ENCODE measurements around the gene FBXL16. TPM values are rescaled to one million over a fixed set of nuclear protein-coding genes. Genes with fewer than 3 reads are reported as not detected.

FBXL16 gene
- total and polyA plus RNA-seq, 2 of the 13 experiments (the other 11 are each of a cell fraction or from before 2014, with no cell fraction given), result 0.22 to 2.0 TPM

DNA sequence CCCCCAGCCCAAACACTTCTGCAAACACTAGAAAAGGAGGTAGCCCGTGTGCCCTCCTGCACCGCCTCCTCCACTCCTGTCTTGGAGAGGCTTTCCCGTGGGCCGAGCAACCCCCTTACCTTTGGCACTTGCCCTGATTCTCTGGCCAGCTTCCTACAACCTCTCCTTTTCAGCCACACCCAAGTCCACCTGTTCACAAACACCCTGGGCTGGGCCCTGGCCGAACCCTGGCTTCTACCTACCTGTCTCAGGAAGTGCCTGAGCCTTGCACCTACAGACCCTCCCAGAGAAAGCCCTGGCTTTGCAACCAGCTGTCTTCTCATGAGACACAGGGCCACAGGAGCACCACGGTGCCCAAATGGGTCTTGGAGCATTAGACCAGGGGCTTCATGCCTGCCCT is 13.3 kb upstream of the FBXL16 start:
- DNase-seq (ENCODE audit: low spot score) (no peak), ATAC-seq (no peak), FAIRE-seq (no peak)
- 86% methylated on average over 6 of the region's 6 CpGs for WGBS (ENCODE audit: low lambda C conversion rate)
- Histone ChIP-seq H2AFZ (ENCODE audit: low read length) (no peak overlapping the region), H3K79me2 (ENCODE audit: insufficient read depth, low read length) (peaks cover 3% of the 10 kb centered on the region), H3K9me3 (ENCODE audit: low read length) (no peaks in the 10 kb centered on the region), H3K36me3 (replicated peaks in 1 of 2; ENCODE audit: control insufficient read depth in 1 of 2, insufficient read depth in 2 of 2, low read length in 2 of 2) (no peaks in the 10 kb centered on the region), H3K4me3 (replicated peaks in 1 of 3; ENCODE audit: insufficient read depth in 1 of 3, low read depth in 2 of 3, low read length in 3 of 3) (no peak overlapping the region), H3K27me3 (ENCODE audit: control insufficient read depth in 1 of 2, insufficient read depth in 2 of 2, low read length in 2 of 2) (no peaks in the 10 kb centered on the region), H3K4me2 (ENCODE audit: low read depth, low read length) (no peak overlapping the region), H3K27ac (ENCODE audit: extremely low read length, insufficient read depth, low read length) (no peak overlapping the region), H4K20me1 (ENCODE audit: insufficient read depth, low read length) (peaks cover 5% of the 10 kb centered on the region), H3K4me1 (ENCODE audit: insufficient read depth, low read length) (peaks cover 47% of the 10 kb centered on the region), H3K9ac (ENCODE audit: insufficient read depth, low read depth, low read length) (no peak overlapping the region)
- intact Hi-C loops (cut with micrococcal nuclease; ENCODE audit: unreplicated experiment), result no loop called here
- CTCF ChIA-PET (ENCODE audit: low intra/inter-chr PET ratio, low total read pairs), result no interaction called here
- POLR2A ChIA-PET, result no interaction called here
- TF ChIP-seq ZNF335 (CRISPR knock-in tag; IDR thresholded peaks at IDR 0.05) (no peak), AGO2 (optimal IDR thresholded peaks at IDR 0.05; ENCODE audit: low read depth, low read length) (peak; percentile 4), ZNF563 (CRISPR knock-in tag; IDR thresholded peaks at IDR 0.05) (no peak), SAFB2 (CRISPR knock-in tag; IDR thresholded peaks at IDR 0.05; ENCODE audit: borderline replicate concordance, low read depth) (no peak), ZNF772 (CRISPR knock-in tag; IDR thresholded peaks at IDR 0.05) (no peak), POLR2A (IDR thresholded peaks at IDR 0.05; ENCODE audit: insufficient read depth in 1 of 2, low read depth in 2 of 2, low read length in 2 of 2) (peak in 1 of 2 experiments; percentile 6; a peak in 1 of 4 replicates), BRD4 (CRISPR knock-in tag; IDR thresholded peaks at IDR 0.05) (no peak), SSRP1 (CRISPR knock-in tag; IDR thresholded peaks at IDR 0.05) (no peak), NFE2L2 (IDR thresholded peaks at IDR 0.05; ENCODE audit: low read length) (no peak)
- TF ChIP-seq, protein P1, sequence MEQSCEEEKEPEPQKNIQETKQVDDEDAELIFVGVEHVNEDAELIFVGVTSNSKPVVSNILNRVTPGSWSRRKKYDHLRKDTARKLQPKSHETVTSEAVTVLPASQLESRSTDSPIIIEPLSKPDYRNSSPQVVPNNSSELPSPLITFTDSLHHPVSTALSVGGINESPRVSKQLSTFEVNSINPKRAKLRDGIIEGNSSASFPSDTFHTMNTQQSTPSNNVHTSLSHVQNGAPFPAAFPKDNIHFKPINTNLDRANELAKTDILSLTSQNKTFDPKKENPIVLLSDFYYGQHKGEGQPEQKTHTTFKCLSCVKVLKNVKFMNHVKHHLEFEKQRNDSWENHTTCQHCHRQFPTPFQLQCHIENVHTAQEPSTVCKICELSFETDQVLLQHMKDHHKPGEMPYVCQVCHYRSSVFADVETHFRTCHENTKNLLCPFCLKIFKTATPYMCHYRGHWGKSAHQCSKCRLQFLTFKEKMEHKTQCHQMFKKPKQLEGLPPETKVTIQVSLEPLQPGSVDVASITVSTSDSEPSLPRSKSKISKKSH (CRISPR knock-in tag; IDR thresholded peaks at IDR 0.05; ENCODE audit: borderline replicate concordance), result no peak
- TF ChIP-seq, protein P2, sequence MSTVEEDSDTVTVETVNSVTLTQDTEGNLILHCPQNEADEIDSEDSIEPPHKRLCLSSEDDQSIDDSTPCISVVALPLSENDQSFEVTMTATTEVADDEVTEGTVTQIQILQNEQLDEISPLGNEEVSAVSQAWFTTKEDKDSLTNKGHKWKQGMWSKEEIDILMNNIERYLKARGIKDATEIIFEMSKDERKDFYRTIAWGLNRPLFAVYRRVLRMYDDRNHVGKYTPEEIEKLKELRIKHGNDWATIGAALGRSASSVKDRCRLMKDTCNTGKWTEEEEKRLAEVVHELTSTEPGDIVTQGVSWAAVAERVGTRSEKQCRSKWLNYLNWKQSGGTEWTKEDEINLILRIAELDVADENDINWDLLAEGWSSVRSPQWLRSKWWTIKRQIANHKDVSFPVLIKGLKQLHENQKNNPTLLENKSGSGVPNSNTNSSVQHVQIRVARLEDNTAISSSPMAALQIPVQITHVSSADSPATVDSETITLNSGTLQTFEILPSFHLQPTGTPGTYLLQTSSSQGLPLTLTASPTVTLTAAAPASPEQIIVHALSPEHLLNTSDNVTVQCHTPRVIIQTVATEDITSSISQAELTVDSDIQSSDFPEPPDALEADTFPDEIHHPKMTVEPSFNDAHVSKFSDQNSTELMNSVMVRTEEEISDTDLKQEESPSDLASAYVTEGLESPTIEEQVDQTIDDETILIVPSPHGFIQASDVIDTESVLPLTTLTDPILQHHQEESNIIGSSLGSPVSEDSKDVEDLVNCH (CRISPR knock-in tag; IDR thresholded peaks at IDR 0.05), result no peak
- TF ChIP-seq, protein P3, sequence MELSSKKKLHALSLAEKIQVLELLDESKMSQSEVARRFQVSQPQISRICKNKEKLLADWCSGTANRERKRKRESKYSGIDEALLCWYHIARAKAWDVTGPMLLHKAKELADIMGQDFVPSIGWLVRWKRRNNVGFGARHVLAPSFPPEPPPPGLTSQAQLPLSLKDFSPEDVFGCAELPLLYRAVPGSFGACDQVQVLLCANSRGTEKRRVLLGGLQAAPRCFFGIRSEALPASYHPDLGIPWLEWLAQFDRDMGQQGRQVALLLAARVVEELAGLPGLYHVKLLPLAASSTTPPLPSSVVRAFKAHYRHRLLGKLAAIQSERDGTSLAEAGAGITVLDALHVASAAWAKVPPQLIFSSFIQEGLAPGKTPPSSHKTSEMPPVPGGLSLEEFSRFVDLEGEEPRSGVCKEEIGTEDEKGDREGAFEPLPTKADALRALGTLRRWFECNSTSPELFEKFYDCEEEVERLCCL (CRISPR knock-in tag; IDR thresholded peaks at IDR 0.05; ENCODE audit: borderline replicate concordance), result no peak
- in situ Hi-C loops (cut with HindIII; ENCODE audit: extremely low pct_ligation_motif_present, low pct_unique_long_range_greater_than_20kb), result no loop called here
- no TSS peak for BruUV-seq (replicated peaks)
